Panc1 (cell line): ENCODE results near the gene AHSG. TPM values are rescaled to one million over a fixed set of nuclear protein-coding genes. Genes with fewer than 3 reads are reported as not detected.

Experiments
- ATAC-seq: fragments of 200-7000 bp; cut with Tn5 transposase; 2 replicates; pipeline ENCODE4 v1.9.1; 2020; ENCODE audit warnings: mild to moderate bottlenecking, moderate library complexity
- BruUV-seq: library from RNA; stranded (reverse); fragments of 400-500 nt; replicated peaks from 2 replicates; lab custom pipeline; 2021; lab: Mats Ljungman, UMichigan
- CTCF ChIA-PET: fragments of 300-600 bp; sonication (Branson Sonifier 250); formaldehyde crosslinking; loops from one replicate; lab custom pipeline; 2022; ENCODE audit warnings: antibody characterized with exemption; lab: Charles Lee
- POLR2A ChIA-PET: fragments of 300-600 bp; sonication (Branson Sonifier 250); formaldehyde crosslinking; loops from one replicate; lab custom pipeline; 2022; ENCODE audit warnings: antibody characterized with exemption; lab: Charles Lee
- DNase-seq: peaks from one replicate; pipeline ENCODE4 v3.0.0-alpha.2; 2010; ENCODE audit warnings: low read depth, low spot score
- H3K27ac ChIP-seq: 2 replicates; pipeline ENCODE4 v1.5.1; 2011; ENCODE audit warnings: mild to moderate bottlenecking, low read length, inconsistent platforms
- H3K27me3 ChIP-seq: fragments of 200-500 bp; sonication (Bioruptor generic); 2 replicates; pipeline ENCODE4 v1.6.0; 2014; ENCODE audit warnings: low read length, inconsistent platforms; ENCODE audit not compliant: control insufficient read depth, insufficient read depth
- H3K36me3 ChIP-seq: fragments of 200-500 bp; sonication (Bioruptor generic); 2 replicates; pipeline ENCODE4 v1.5.1; 2014; ENCODE audit warnings: inconsistent platforms, mild to moderate bottlenecking, low read length, moderate library complexity; ENCODE audit not compliant: control insufficient read depth, insufficient read depth
- H3K4me1 ChIP-seq: 2 replicates; pipeline ENCODE4 v1.5.1; 2011; ENCODE audit warnings: inconsistent platforms, mild to moderate bottlenecking, low read length, moderate library complexity; ENCODE audit not compliant: control insufficient read depth, insufficient read depth
- H3K4me3 ChIP-seq, 2 experiments: 2 replicates each; pipeline ENCODE4 v1.5.1; 2011 to 2012; ENCODE audit warnings: low read depth in 2 of 2, low read length in 2 of 2, mild to moderate bottlenecking in 2 of 2, inconsistent platforms in 1 of 2, moderate library complexity in 1 of 2
- H3K9me3 ChIP-seq: fragments of 200-500 bp; sonication (Bioruptor generic); 2 replicates; pipeline ENCODE4 v1.5.1; 2014; ENCODE audit warnings: low read depth, mild to moderate bottlenecking, inconsistent platforms, low read length, moderate library complexity; ENCODE audit not compliant: control insufficient read depth, insufficient read depth
- CTCF ChIP-seq: fragments of 450-650 bp; IDR thresholded peaks from 2 replicates; pipeline ENCODE4 v1.5.1; 2017; ENCODE audit warnings: mild to moderate bottlenecking
- POLR2AphosphoS5 ChIP-seq: IDR thresholded peaks from 2 replicates; pipeline ENCODE4 v1.6.1; 2012; ENCODE audit warnings: mild to moderate bottlenecking, low read depth, low read length, moderate library complexity
- REST ChIP-seq, 2 experiments: IDR thresholded peaks; 2 replicates each; pipeline ENCODE4 v1.6.1; 2011 to 2012; ENCODE audit warnings: low read depth in 2 of 2, control low read depth in 1 of 2, low read length in 1 of 2, mild to moderate bottlenecking in 1 of 2, moderate library complexity in 1 of 2; ENCODE audit not compliant: insufficient read depth in 1 of 2
- SIN3A ChIP-seq: IDR thresholded peaks from 2 replicates; pipeline ENCODE4 v1.6.1; 2012; ENCODE audit warnings: low read depth, mild to moderate bottlenecking, low read length, moderate library complexity, borderline replicate concordance; ENCODE audit not compliant: insufficient read depth
- TCF7L2 ChIP-seq: IDR thresholded peaks from 2 replicates; pipeline ENCODE4 v1.6.1; 2011; ENCODE audit warnings: mild to moderate bottlenecking, low read depth, low read length, inconsistent platforms
- in situ Hi-C: cut with HindIII; loops from 2 replicates; pipeline ENCODE4 v1.10.0; 2016; ENCODE audit warnings: low sequenced_read_pairs, low pct_unique_long_range_greater_than_20kb
- intact Hi-C: fragments of 100-400 bp; cut with micrococcal nuclease; formaldehyde crosslinking; loops from one replicate; pipeline ENCODE4 v1.10.0; 2022; ENCODE audit not compliant: unreplicated experiment
- total RNA-seq: library from RNA; stranded (reverse); gene quantifications from one replicate; pipeline ENCODE4 v1.2.1, GENCODE V29; 2021; ENCODE audit not compliant: unreplicated experiment

The AHSG gene
- total RNA-seq, 1 experiment from 2014 or later: 0.85 TPM

GRCh38 chr3:186570941-186571643 is 41.8 kb upstream of the AHSG start:
- intact Hi-C loops (no loop called here), in situ Hi-C loops (no loop called here)
- H3K4me1 ChIP-seq: peaks cover 15% of the 10 kb centered on the region
- H3K36me3 ChIP-seq: peaks cover 46% of the 10 kb centered on the region
- CTCF ChIA-PET: interaction anchor here (0.9 to 1.2 kb wide), 3 partner anchors 30 to 46 kb away, joined by 3 to 4 read pairs (median 3); no protein-coding TSS in a partner anchor
- no peaks in the 10 kb centered on the region for H3K27me3 ChIP-seq
- POLR2A ChIA-PET: interaction anchor here (1.3 kb wide), 1 partner anchor 213 kb away, joined by 10 read pairs; the partner anchor contains the start of gene EIF4A2
- peak overlapping the region; percentile 81 for H3K27ac ChIP-seq
- DNase-seq (no peak), ATAC-seq (no peak)
- H3K9me3 ChIP-seq: no peaks in the 10 kb centered on the region
- BruUV-seq: TSS peak; percentile 81
- TF ChIP-seq TCF7L2 (no peak), REST (IDR thresholded peaks at IDR 0.05; ENCODE audit: insufficient read depth in 1 of 2, low read depth in 2 of 2, low read length in 1 of 2) (no peak), SIN3A (no peak)
- peak overlapping the region; percentile 87 to 94 for H3K4me3 ChIP-seq

- H3K27ac ChIP-seq: peak overlapping the region; percentile 81; the same call in 1 of the 2 replicates
- DNase-seq: no peak
- H3K36me3 ChIP-seq: peaks cover 50% of the 10 kb centered on the region
- ATAC-seq: no peak
- H3K4me1 ChIP-seq: peaks cover 15% of the 10 kb centered on the region
- H3K4me3 ChIP-seq: peak overlapping the region; percentile 87 to 94
- in situ Hi-C loops (no loop called here), intact Hi-C loops (no loop called here)
- no peak for TF ChIP-seq POLR2AphosphoS5
- POLR2A ChIA-PET: no interaction called here
- no peaks in the 10 kb centered on the region for H3K27me3 ChIP-seq
- CTCF ChIA-PET: no interaction called here
- H3K9me3 ChIP-seq: no peaks in the 10 kb centered on the region
- no TSS peak for BruUV-seq
Measured at GRCh38 chr3:186571644-186572013, 41.2 kb upstream of the AHSG start.

- H3K36me3 ChIP-seq: peaks cover 86% of the 10 kb centered on the region
- no TSS peak for BruUV-seq
- H3K4me3 ChIP-seq: no peak overlapping the region
- in situ Hi-C loops (no loop called here), intact Hi-C loops (no loop called here)
- ChIA-PET CTCF (interaction anchor here (0.5 kb wide), 1 partner anchor 318 kb away, joined by 6 read pairs; no protein-coding TSS in a partner anchor), POLR2A (interaction anchor here (0.7 kb wide), 2 partner anchors 14 to 206 kb away, joined by 7 to 8 read pairs; partner anchors contain the start of gene EIF4A2)
- H3K9me3 ChIP-seq: no peaks in the 10 kb centered on the region
- no peak for ATAC-seq
- DNase-seq: no peak
- H3K4me1 ChIP-seq: no peaks in the 10 kb centered on the region
- no peaks in the 10 kb centered on the region for H3K27me3 ChIP-seq
- no peak overlapping the region for H3K27ac ChIP-seq
- TF ChIP-seq CTCF (no peak), TCF7L2 (no peak), POLR2AphosphoS5 (no peak), SIN3A (no peak)
Measured at GRCh38 chr3:186577521-186577920, 35.3 kb upstream of the AHSG start.
